HL-60/S4 (cell line): Measurements from ENCODE around the gene SCN8A.
"Not testable (repeated sequence)": the region's sequence is repeated elsewhere in the genome, so short reads cannot be mapped to it uniquely, and the experiment has no call there.

Experiments used
- in situ Hi-C: fragments of 300-500 bp; cut with MboI; formaldehyde crosslinking; loops from 2 replicates; pipeline ENCODE4 v1.14.3; 2022; ENCODE audit warnings: low sequenced_read_pairs

The SCN8A gene

DNA sequence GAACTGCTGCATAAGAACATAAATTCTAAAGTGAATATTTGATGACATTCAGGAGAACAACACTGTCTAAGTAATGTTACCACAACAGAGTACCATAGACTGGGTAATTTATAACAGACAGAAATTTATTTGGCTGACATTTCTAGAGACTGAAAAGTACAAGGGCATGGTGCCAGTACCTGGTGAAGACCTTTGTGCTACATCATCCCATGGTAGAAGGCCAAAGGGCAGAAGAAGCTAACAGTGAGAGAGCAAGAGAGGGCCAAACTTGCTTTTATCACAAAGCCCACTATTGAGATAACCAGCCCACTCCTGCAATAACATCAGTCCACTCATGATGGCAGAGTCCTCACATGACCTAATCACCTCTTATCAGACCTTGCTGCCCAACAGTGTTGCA, 168.7 kb downstream of the SCN8A start:
- in situ Hi-C loops: no loop called here

DNA sequence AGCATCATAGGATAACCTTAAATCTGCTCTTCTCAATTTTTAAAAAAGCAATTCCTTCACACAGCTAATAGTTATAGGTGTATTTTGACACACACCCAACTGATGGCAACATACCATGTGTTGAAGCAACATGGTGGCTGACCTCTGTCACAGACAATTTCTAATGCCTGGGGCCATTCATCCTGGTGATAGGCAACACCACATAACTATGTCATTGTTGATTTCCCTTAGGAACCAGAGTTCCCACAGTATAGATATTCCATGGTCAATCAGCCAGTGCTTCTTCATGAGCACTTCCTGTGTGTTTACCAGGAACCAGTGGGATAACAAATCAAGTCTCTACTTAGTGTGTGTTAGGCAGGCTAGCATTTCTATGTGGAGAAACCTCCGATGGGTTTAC, 169.2 kb downstream of the SCN8A start:
- in situ Hi-C loops: no loop called here

DNA sequence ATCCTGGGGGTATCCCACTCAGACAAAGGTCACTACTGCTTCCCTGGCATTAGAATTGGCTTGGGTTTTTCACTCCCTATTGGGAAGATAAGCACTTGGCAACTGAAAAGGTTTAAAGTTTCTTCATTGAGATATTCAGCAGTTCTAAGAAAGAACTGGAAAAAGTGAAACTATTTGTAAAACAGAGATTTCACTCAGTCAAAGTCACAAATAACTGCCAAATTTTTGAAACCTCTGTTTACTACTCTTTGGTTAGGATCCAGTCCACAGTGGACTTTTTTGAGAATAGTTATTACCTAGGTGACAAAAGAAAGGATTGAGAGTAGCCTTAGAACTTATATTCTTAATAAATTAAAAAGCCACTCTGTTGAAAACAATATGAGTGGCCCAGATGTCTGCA, 172.7 kb downstream of the SCN8A start:
- in situ Hi-C loops: no loop called here

DNA sequence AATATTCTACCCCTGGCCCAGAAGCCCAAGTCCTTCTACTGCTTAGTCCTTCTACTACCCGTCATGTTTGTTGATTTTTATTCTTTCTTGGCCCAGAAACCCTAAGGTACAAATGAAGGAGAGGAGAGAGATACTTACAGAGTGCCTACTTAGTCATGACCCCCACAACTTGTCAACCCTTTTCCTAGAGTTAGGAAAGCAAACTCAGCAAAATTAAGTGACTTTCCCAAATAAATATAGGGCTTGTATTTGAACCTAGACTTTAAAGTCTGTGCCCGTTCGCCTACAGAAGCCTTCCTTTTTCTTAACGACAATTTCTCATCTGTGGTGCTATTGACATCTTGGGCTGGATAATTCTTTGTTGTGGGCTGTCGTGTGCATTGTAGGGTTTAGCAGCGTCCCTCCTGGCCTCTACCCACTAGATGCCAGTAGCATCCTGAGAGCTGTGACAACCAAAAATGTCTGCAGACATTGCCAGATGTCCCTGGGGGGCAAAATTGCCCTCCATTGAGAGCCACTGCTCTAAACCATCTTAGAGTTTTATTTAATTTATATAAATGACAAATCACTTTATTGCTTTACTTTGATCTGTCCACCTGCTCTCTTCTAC, 175.1 kb downstream of the SCN8A start:
- in situ Hi-C loops: no loop called here

DNA sequence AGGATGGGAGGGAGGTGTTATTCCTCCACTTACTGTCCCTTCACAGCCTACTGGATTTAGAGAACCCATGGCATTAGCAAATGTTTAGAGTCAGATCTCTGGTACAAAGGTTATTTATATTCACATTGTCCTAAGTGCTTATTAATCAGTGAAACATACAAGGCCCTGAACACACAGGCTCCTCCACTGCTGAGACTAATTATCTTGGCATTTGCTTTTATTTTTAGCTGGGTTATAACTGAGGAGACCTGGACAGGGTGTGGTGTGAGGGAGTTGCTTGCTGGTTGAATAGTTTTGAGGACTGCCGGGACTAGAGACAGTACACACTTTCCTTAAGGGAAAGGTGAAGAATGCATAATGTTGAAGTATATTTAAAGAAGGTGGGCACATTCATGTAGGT, 180.0 kb downstream of the SCN8A start:
- in situ Hi-C loops: no loop called here

GRCh38 chr12:51773145-51773869, 182.3 kb downstream of the SCN8A start:
- in situ Hi-C loops: no loop called here

- in situ Hi-C loops: no loop called here
These were observed 183.9 kb downstream of the SCN8A start for GRCh38 chr12:51774933-51775332.

- in situ Hi-C loops: no loop called here
These were observed 186.4 kb downstream of the SCN8A start for GRCh38 chr12:51777457-51777856.

- in situ Hi-C loops: no loop called here
These were observed 186.9 kb downstream of the SCN8A start for GRCh38 chr12:51777973-51778372.

- in situ Hi-C loops: no loop called here
These were observed 188.8 kb downstream of the SCN8A start for GRCh38 chr12:51779876-51780275.

GRCh38 chr12:51784688-51785087, 193.7 kb downstream of the SCN8A start:
- in situ Hi-C loops: no loop called here

DNA sequence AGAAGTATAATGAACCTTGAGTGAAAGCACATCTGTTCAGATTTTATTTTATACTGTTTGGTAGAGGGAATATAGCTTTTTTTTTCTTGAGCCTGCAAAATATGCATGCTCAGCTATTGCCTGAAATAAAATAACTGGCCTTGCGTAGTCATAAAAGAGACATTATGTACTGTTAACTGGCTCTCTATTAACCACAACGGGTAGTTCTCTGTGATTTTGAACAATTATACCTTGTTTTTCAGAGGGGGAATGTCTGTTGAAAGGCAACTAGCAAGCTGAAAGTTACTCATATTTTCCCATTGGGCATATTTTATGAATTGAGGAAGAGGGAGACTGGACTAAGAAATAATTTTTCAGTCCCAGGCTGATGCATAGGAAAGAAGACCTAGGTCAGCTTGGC, 194.9 kb downstream of the SCN8A start:
- in situ Hi-C loops: no loop called here

GRCh38 chr12:51788876-51789275, 197.8 kb downstream of the SCN8A start:
- in situ Hi-C loops: no loop called here

- in situ Hi-C loops: no loop called here
These were observed 201.4 kb downstream of the SCN8A start for GRCh38 chr12:51792417-51792816.

GRCh38 chr12:51793201-51793600, 202.2 kb downstream of the SCN8A start:
- in situ Hi-C loops: no loop called here

DNA sequence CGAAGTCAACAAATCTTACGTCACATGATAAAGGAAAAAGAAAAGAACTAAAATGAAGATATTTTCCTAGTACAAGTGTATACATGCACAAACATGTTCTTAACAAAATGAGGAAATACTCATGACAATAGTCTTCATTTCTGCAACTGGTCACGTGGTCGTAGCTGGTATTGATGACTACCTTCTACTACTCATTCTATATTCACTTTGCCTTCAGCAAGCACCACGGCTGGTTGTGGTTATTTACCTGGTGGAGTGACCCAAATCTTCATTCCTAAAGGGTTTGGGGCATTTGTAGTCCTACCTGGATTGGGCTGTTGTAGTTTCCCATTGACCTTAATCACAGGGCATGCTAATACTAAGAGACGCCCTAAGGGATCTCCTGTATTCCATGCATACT, 206.3 kb downstream of the SCN8A start:
- in situ Hi-C loops: no loop called here

- in situ Hi-C loops: not testable (repeated sequence)
These were observed 207.0 kb downstream of the SCN8A start for GRCh38 chr12:51798051-51798450.

- in situ Hi-C loops: no loop called here
These were observed 207.5 kb downstream of the SCN8A start for GRCh38 chr12:51798501-51798900.

DNA sequence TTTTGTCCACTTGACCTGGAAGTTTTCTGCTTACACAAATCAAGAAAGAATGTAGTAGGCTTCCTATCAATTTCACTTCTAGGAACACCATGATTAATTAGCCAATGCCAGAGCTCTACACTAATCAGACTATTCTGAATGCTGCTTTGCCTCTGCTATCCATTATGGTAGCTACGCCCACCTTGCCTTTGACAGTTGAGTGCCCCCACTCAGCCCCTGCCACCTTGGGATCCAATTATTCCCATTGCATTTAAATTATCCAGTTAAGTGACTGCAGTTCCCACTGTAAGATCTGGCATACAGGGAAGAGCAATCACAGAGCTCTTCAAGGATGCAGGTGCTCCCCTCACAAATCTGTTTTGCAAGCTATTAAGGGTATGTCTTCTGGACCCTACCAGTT, 210.0 kb downstream of the SCN8A start:
- in situ Hi-C loops: no loop called here

- in situ Hi-C loops: no loop called here
These were observed 215.9 kb downstream of the SCN8A start for GRCh38 chr12:51806896-51807295.

GRCh38 chr12:51809193-51809592, 218.2 kb downstream of the SCN8A start:
- in situ Hi-C loops: no loop called here
